IMR-90 (cell line): Measurements from ENCODE around the gene C15orf61. TPM values are rescaled to one million over a fixed set of nuclear protein-coding genes. Genes with fewer than 3 reads are reported as not detected.

ENCODE experiments used
- ATAC-seq: fragments of 200-7000 bp; cut with Tn5 transposase; 2 replicates; pipeline ENCODE4 v1.9.1; 2020; ENCODE audit warnings: low read depth, mild to moderate bottlenecking, moderate library complexity
- BruUV-seq: library from RNA; stranded (reverse); fragments of 400-500 nt; replicated peaks from 2 replicates; lab custom pipeline; 2021; lab: Mats Ljungman, UMichigan
- CTCF ChIA-PET: fragments of 300-600 bp; formaldehyde crosslinking; extraction: SDS; loops from one replicate; lab custom pipeline; 2021; ENCODE audit warnings: antibody characterized with exemption; lab: Yijun Ruan, JAX
- POLR2A ChIA-PET: fragments of 300-600 bp; sonication (Branson Sonifier 250); formaldehyde crosslinking; loops from one replicate; lab custom pipeline; 2022; ENCODE audit warnings: antibody characterized with exemption; ENCODE audit not compliant: unreplicated experiment; lab: Charles Lee
- DNase-seq: peaks from one replicate; pipeline ENCODE4 v3.0.0; 2013
- H2AFZ ChIP-seq: replicated peaks from 2 replicates; pipeline ENCODE3; 2013; ENCODE audit warnings: low read length, mild to moderate bottlenecking; ENCODE audit not compliant: poor library complexity
- H2AK5ac ChIP-seq: 2 replicates; pipeline ENCODE4 v1.6.1; 2013; ENCODE audit warnings: low read depth, low read length, inconsistent platforms
- H2AK9ac ChIP-seq: replicated peaks from 2 replicates; pipeline ENCODE3; 2013; ENCODE audit warnings: mild to moderate bottlenecking, low read depth, low read length, moderate library complexity; ENCODE audit not compliant: poor library complexity
- H2BK120ac ChIP-seq: 2 replicates; pipeline ENCODE4 v1.6.1; 2013; ENCODE audit warnings: low read depth, low read length, inconsistent platforms
- H2BK15ac ChIP-seq: 3 replicates; pipeline ENCODE4 v1.6.1; 2013; ENCODE audit warnings: low read depth, low read length, inconsistent platforms
- H2BK20ac ChIP-seq: 2 replicates; pipeline ENCODE4 v1.6.1; 2013; ENCODE audit warnings: low read depth, mild to moderate bottlenecking, inconsistent platforms, low read length, moderate library complexity
- H2BK5ac ChIP-seq: 2 replicates; pipeline ENCODE4 v1.6.1; 2013; ENCODE audit warnings: mild to moderate bottlenecking, low read depth, low read length, inconsistent platforms; ENCODE audit not compliant: poor library complexity, severe bottlenecking
- H3K14ac ChIP-seq: replicated peaks from 2 replicates; pipeline ENCODE4 v1.6.1; 2013; ENCODE audit warnings: low read depth, low read length, inconsistent platforms
- H3K18ac ChIP-seq: 2 replicates; pipeline ENCODE4 v1.6.1; 2013; ENCODE audit warnings: low read depth, low read length, control low read depth
- H3K23ac ChIP-seq: 2 replicates; pipeline ENCODE4 v1.6.1; 2013; ENCODE audit warnings: low read depth, low read length, inconsistent platforms
- H3K27ac ChIP-seq: 2 replicates; pipeline ENCODE4 v1.5.1; 2013; ENCODE audit warnings: mild to moderate bottlenecking, control low read depth, low read length; ENCODE audit not compliant: insufficient read depth
- H3K27me3 ChIP-seq: 2 replicates; pipeline ENCODE4 v1.6.1; 2013; ENCODE audit warnings: low read length; ENCODE audit not compliant: control insufficient read depth, insufficient read depth
- H3K36me3 ChIP-seq: 2 replicates; pipeline ENCODE4 v1.6.1; 2013; ENCODE audit warnings: low read length, mixed read lengths; ENCODE audit not compliant: control insufficient read depth, insufficient read depth
- H3K4ac ChIP-seq: 2 replicates; pipeline ENCODE4 v1.6.1; 2013; ENCODE audit warnings: low read depth, low read length, inconsistent platforms
- H3K4me1 ChIP-seq: 2 replicates; pipeline ENCODE4 v1.6.1; 2013; ENCODE audit warnings: low read length, mixed read lengths; ENCODE audit not compliant: control insufficient read depth, insufficient read depth
- H3K4me2 ChIP-seq: 2 replicates; pipeline ENCODE4 v1.6.1; 2013; ENCODE audit warnings: low read depth, mild to moderate bottlenecking, control low read depth, low read length, moderate library complexity
- H3K4me3 ChIP-seq: 2 replicates; pipeline ENCODE4 v1.5.1; 2013; ENCODE audit warnings: low read depth, mild to moderate bottlenecking, control low read depth, low read length, moderate library complexity; ENCODE audit not compliant: insufficient read depth
- H3K56ac ChIP-seq: 2 replicates; pipeline ENCODE4 v1.6.1; 2013; ENCODE audit warnings: low read length, inconsistent platforms; ENCODE audit not compliant: insufficient read depth; ENCODE audit errors: extremely low read depth
- H3K79me1 ChIP-seq, 2 experiments: 2 replicates each; pipeline ENCODE4 v1.6.1; 2013; ENCODE audit warnings: low read length in 2 of 2, inconsistent platforms in 1 of 2, low read depth in 1 of 2
- H3K9ac ChIP-seq: 2 replicates; pipeline ENCODE4 v1.6.1; 2013; ENCODE audit warnings: low read depth, low read length, control low read depth
- H3K9me1 ChIP-seq: 2 replicates; pipeline ENCODE4 v1.6.1; 2013; ENCODE audit warnings: low read length, inconsistent platforms; ENCODE audit not compliant: insufficient read depth
- H3K9me3 ChIP-seq: 2 replicates; pipeline ENCODE4 v1.6.1; 2013; ENCODE audit warnings: low read length; ENCODE audit not compliant: control insufficient read depth, insufficient read depth
- H4K20me1 ChIP-seq: 2 replicates; pipeline ENCODE4 v1.6.1; 2013; ENCODE audit warnings: low read length, inconsistent platforms; ENCODE audit not compliant: insufficient read depth
- H4K5ac ChIP-seq: 2 replicates; pipeline ENCODE4 v1.6.1; 2013; ENCODE audit warnings: mild to moderate bottlenecking, low read depth, low read length, control low read depth
- H4K8ac ChIP-seq, 2 experiments: 2 replicates each; pipeline ENCODE4 v1.6.1; 2013; ENCODE audit warnings: low read depth in 2 of 2, low read length in 2 of 2, control low read depth in 1 of 2, inconsistent platforms in 1 of 2
- H4K91ac ChIP-seq: 2 replicates; pipeline ENCODE4 v1.6.1; 2013; ENCODE audit warnings: low read depth, low read length, inconsistent platforms; ENCODE audit not compliant: insufficient read depth
- BHLHE40 ChIP-seq: fragments of 150-350 bp; IDR thresholded peaks from 2 replicates; pipeline ENCODE4 v1.6.1; 2016; ENCODE audit warnings: mild to moderate bottlenecking, low read depth, low read length
- CEBPB ChIP-seq: IDR thresholded peaks from 2 replicates; pipeline ENCODE4 v1.6.1; 2012; ENCODE audit warnings: low read depth, low read length, improper control_type of control experiment
- CHD1 ChIP-seq: IDR thresholded peaks from 2 replicates; pipeline ENCODE4 v1.6.1; 2012; ENCODE audit warnings: low read depth, low read length, improper control_type of control experiment
- CTCF ChIP-seq: conservative IDR thresholded peaks from 2 replicates; pipeline ENCODE4 v1.5.1; 2012; ENCODE audit warnings: mild to moderate bottlenecking, low read depth, low read length, improper control_type of control experiment
- ELK1 ChIP-seq: fragments of 150-350 bp; IDR thresholded peaks from 2 replicates; pipeline ENCODE4 v1.6.1; 2016; ENCODE audit warnings: low read depth, mild to moderate bottlenecking, low read length, moderate library complexity, borderline replicate concordance
- FOS ChIP-seq: fragments of 150-350 bp; IDR thresholded peaks from 2 replicates; pipeline ENCODE4 v1.6.1; 2016; ENCODE audit warnings: low read depth, low read length
- MAFK ChIP-seq: IDR thresholded peaks from 2 replicates; pipeline ENCODE4 v1.6.1; 2012; ENCODE audit warnings: low read depth, low read length, improper control_type of control experiment
- MAZ ChIP-seq: IDR thresholded peaks from 2 replicates; pipeline ENCODE4 v1.6.1; 2012; ENCODE audit warnings: low read depth, mild to moderate bottlenecking, low read length, improper control_type of control experiment, moderate library complexity, borderline replicate concordance
- MXI1 ChIP-seq: IDR thresholded peaks from 2 replicates; pipeline ENCODE4 v1.6.1; 2012; ENCODE audit warnings: low read depth, mild to moderate bottlenecking, low read length, moderate library complexity, borderline replicate concordance
- NFE2L2 ChIP-seq: fragments of 150-350 bp; IDR thresholded peaks from 2 replicates; pipeline ENCODE4 v1.6.1; 2016; ENCODE audit warnings: low read depth, mild to moderate bottlenecking, low read length
- POLR2A ChIP-seq: IDR thresholded peaks from 2 replicates; pipeline ENCODE4 v1.6.1; 2012; ENCODE audit warnings: mild to moderate bottlenecking, low read depth, low read length
- RAD21 ChIP-seq: IDR thresholded peaks from 2 replicates; pipeline ENCODE4 v1.6.1; 2012; ENCODE audit warnings: low read length, improper control_type of control experiment
- RCOR1 ChIP-seq: IDR thresholded peaks from 2 replicates; pipeline ENCODE4 v1.6.1; 2012; ENCODE audit warnings: mild to moderate bottlenecking, low read length, improper control_type of control experiment; ENCODE audit not compliant: insufficient replicate concordance
- RFX5 ChIP-seq: IDR thresholded peaks from 2 replicates; pipeline ENCODE4 v1.8.0; 2012; ENCODE audit warnings: low read depth, mild to moderate bottlenecking, low read length, moderate library complexity
- SMC3 ChIP-seq: fragments of 150-350 bp; IDR thresholded peaks from 2 replicates; pipeline ENCODE4 v1.6.1; 2016; ENCODE audit warnings: low read depth, mild to moderate bottlenecking, antibody characterized with exemption, low read length, moderate library complexity
- USF2 ChIP-seq: fragments of 150-350 bp; IDR thresholded peaks from 2 replicates; pipeline ENCODE4 v1.6.1; 2017; ENCODE audit warnings: mild to moderate bottlenecking, antibody characterized with exemption, low read length, low read depth
- WGBS, 2 experiments: methylation state at CpG; one replicate each; pipeline versions ENCODE4 v1.1.5 to v1.1.7; 2013; ENCODE audit warnings: missing lambda C conversion rate in 2 of 2; ENCODE audit not compliant: insufficient read length in 1 of 2; ENCODE audit errors: extremely low coverage in 2 of 2; 5-methylcytosine and 5-hydroxymethylcytosine counted together
- dilution Hi-C: fragments of 300-500 bp; cut with HindIII; formaldehyde crosslinking; loops from one replicate; pipeline ENCODE4 v1.14.3; 2018; ENCODE audit warnings: low sequenced_read_pairs; ENCODE audit not compliant: unreplicated experiment
- in situ Hi-C: fragments of 300-500 bp; cut with MboI; formaldehyde crosslinking; loops from 3 replicates; pipeline ENCODE4 v1.14.3; 2019; ENCODE audit warnings: low sequenced_read_pairs, inconsistent platforms, mixed read lengths
- intact Hi-C: fragments of 100-400 bp; cut with micrococcal nuclease; formaldehyde crosslinking; loops from 2 replicates; pipeline ENCODE4 v1.10.0; 2022
- polyA plus RNA-seq, 3 experiments: library from polyadenylated mRNA; depleted of rRNA; stranded (reverse); fragments of >200 nt; gene quantifications; 2 replicates each; pipeline ENCODE4 v1.2.3, GENCODE V29; 2012; ENCODE audit warnings: low replicate concordance in 1 of 3
- total RNA-seq: library from RNA; depleted of rRNA; stranded (reverse); fragments of >200 nt; gene quantifications from 2 replicates; pipeline ENCODE4 v1.2.3, GENCODE V29; 2012

C15orf61 gene
- total and polyA plus RNA-seq, 2 of the 4 experiments (the other 2 are of a cell fraction), result 1.4 to 2.5 TPM

GRCh38 chr15:67556976-67557570 lies 36.1 kb downstream of the C15orf61 start:
- TF ChIP-seq BHLHE40 (no peak), MAZ (no peak), MXI1 (no peak), RCOR1 (no peak), FOS (no peak), MAFK (no peak), USF2 (no peak), SMC3 (no peak), RAD21 (no peak), CEBPB (no peak), CHD1 (no peak), NFE2L2 (no peak), POLR2A (no peak), ELK1 (no peak), RFX5 (no peak), CTCF (no peak)
- peaks cover 5% of the 10 kb centered on the region for H3K36me3 ChIP-seq
- no peak overlapping the region for H2AK9ac ChIP-seq
- no peak overlapping the region for H2BK5ac ChIP-seq
- no peak for DNase-seq
- no peak overlapping the region for H4K91ac ChIP-seq
- no peak overlapping the region for H2BK15ac ChIP-seq
- no TSS peak for BruUV-seq
- H3K23ac ChIP-seq, result no peak overlapping the region
- H3K9me1 ChIP-seq, result no peaks in the 10 kb centered on the region
- ChIA-PET POLR2A (no interaction called here), CTCF (no interaction called here)
- intact Hi-C loops, result no loop called here
- H3K4me2 ChIP-seq, result no peak overlapping the region
- H4K20me1 ChIP-seq, result no peaks in the 10 kb centered on the region
- no peak overlapping the region for H3K4me3 ChIP-seq
- H3K56ac ChIP-seq, result no peak overlapping the region
- no CpG with 5 or more reads among the region's 3 CpGs for WGBS, 2 experiments
- H3K18ac ChIP-seq, result no peak overlapping the region
- H3K27me3 ChIP-seq, result no peaks in the 10 kb centered on the region
- no peak overlapping the region for H2AK5ac ChIP-seq
- no peak for ATAC-seq
- no peak overlapping the region for H2BK20ac ChIP-seq
- H4K5ac ChIP-seq, result no peak overlapping the region
- no peaks in the 10 kb centered on the region for H3K9me3 ChIP-seq
- in situ Hi-C loops, result no loop called here
- dilution Hi-C loops, result no loop called here
- H3K27ac ChIP-seq, result no peak overlapping the region
- H2BK120ac ChIP-seq, result no peak overlapping the region
- H2AFZ ChIP-seq, result no peak overlapping the region
- H3K4ac ChIP-seq, result no peak overlapping the region
- peaks cover 0 to 4% of the 10 kb centered on the region in 2 experiments; a peak in 2 of 4 replicates for H3K79me1 ChIP-seq
- H3K14ac ChIP-seq, result no peak overlapping the region
- no peak overlapping the region for H4K8ac ChIP-seq
- H3K9ac ChIP-seq, result no peak overlapping the region
- no peaks in the 10 kb centered on the region for H3K4me1 ChIP-seq
